AG09309 (cell line): ENCODE data around the gene MCF2L2.

ENCODE experiments used
- DNase-seq: peaks from one replicate; pipeline ENCODE4 v3.0.0-alpha.2; 2010; ENCODE audit warnings: low read depth
- H3K4me3 ChIP-seq: 2 replicates; pipeline ENCODE4 v1.5.1; 2011; ENCODE audit warnings: mild to moderate bottlenecking, low read depth, low read length, moderate library complexity; ENCODE audit not compliant: control insufficient read depth
- TF ChIP-seq, protein P1 (sequence below): IDR thresholded peaks from 2 replicates; pipeline ENCODE4 v1.5.1; 2011; ENCODE audit warnings: mild to moderate bottlenecking, low read depth, low read length, inconsistent platforms; ENCODE audit not compliant: insufficient read depth, control insufficient read depth; ENCODE audit errors: missing control alignments

MCF2L2 gene

DNA sequence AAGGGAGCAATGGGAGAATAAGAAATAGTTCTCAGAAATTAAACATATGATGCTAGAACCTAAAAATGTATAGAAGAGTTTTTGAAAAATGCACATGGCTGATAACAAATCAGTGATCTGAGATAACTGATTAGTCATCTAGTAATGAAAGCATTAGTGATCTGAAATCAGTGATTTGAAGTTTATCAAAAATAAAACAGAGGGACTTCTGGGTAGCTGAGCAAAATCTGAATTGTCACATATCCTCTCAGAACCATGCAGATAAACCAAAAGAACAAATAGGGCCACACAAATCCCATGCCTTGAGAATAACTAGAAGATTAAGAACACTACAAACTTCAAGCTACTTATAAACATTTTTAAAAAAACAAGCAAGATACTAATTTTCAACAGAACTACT, 71.5 kb downstream of the MCF2L2 start:
- H3K4me3 ChIP-seq: no peak overlapping the region
- TF ChIP-seq, protein P1, sequence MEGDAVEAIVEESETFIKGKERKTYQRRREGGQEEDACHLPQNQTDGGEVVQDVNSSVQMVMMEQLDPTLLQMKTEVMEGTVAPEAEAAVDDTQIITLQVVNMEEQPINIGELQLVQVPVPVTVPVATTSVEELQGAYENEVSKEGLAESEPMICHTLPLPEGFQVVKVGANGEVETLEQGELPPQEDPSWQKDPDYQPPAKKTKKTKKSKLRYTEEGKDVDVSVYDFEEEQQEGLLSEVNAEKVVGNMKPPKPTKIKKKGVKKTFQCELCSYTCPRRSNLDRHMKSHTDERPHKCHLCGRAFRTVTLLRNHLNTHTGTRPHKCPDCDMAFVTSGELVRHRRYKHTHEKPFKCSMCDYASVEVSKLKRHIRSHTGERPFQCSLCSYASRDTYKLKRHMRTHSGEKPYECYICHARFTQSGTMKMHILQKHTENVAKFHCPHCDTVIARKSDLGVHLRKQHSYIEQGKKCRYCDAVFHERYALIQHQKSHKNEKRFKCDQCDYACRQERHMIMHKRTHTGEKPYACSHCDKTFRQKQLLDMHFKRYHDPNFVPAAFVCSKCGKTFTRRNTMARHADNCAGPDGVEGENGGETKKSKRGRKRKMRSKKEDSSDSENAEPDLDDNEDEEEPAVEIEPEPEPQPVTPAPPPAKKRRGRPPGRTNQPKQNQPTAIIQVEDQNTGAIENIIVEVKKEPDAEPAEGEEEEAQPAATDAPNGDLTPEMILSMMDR: no peak
- DNase-seq: no peak

DNA sequence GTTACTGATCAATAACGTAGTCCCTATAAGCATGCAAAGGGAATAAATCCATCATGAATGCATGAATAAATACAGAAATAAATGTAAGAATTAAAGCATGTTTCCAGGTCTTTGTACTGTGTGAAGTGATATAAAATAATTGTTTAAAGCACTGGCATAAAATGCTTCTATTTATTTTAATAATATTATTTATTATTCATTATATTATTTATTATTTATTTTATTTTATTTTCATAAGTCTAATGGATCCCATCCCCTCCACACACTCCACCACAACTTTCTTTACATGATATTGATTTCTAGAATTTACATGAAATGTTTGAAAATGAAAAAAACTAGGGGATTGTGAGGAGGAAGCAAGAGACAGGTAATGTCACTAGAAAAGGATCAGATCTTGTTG, 73.5 kb downstream of the MCF2L2 start:
- DNase-seq: no peak
- TF ChIP-seq, protein P1: no peak
- H3K4me3 ChIP-seq: no peak overlapping the region

DNA sequence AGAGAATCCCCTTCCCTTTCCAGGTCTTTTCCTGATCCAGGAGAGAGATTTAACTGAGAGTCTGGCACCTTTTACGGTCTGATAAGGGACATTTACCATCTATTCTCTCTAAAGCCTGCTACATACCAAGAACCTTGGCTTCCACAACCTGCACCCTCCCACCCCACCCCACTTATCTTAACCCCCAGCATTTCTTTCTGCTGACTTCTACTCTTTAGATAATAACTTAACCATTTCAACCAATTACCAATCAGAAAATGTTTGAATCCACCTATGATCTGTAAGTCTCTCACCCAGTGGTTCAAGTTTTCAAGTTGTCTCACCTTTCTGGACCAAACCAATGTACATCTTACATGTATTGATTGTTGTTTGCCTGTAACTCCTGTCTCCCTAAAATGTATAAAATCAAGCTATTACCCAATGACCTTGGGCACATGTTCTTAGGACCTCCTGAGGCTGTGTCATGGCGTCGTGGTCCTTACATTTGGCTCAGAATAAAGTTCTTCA, 74.0 kb downstream of the MCF2L2 start:
- no peak for DNase-seq
- TF ChIP-seq, protein P1: no peak
- H3K4me3 ChIP-seq: no peak overlapping the region

DNA sequence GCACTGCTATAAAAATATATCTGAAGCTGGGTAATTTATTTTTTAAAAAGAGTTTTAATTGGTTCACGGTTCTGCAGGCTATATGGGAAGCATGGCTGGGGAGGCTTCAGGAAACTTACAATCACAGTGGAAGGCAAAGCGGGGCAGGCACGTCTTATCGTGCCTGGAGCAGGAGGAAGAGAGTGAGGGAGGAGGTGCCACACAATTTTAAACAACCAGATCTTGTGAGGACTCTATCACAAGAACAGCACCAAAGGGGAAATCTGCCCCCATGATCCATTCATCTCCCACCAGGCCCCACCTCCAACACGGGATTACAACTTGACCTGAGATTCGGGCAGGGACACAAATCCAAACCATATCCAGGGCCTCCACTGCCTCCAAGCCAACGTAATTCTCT, 75.0 kb downstream of the MCF2L2 start:
- no peak overlapping the region for H3K4me3 ChIP-seq
- DNase-seq: no peak
- TF ChIP-seq, protein P1: no peak

DNA sequence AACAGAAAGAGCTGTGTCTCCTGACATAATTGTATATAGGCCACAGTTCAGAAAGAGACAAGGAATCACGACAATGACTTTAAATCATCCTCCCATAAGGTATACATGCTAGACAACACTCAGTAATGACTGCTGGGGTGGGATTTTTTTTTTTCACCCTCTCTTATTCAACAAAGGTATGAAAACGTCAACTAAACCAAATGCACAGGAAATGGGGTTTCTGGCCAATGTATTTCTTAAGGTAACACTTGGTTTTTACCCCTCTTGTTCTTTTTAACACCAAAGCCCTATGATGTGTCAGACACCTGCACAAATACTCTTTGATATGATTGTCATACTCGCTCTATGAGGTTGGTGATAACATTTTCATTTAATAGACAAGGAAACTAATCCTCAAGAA, 78.3 kb downstream of the MCF2L2 start:
- H3K4me3 ChIP-seq: no peak overlapping the region
- no peak for DNase-seq
- TF ChIP-seq, protein P1: no peak

DNA sequence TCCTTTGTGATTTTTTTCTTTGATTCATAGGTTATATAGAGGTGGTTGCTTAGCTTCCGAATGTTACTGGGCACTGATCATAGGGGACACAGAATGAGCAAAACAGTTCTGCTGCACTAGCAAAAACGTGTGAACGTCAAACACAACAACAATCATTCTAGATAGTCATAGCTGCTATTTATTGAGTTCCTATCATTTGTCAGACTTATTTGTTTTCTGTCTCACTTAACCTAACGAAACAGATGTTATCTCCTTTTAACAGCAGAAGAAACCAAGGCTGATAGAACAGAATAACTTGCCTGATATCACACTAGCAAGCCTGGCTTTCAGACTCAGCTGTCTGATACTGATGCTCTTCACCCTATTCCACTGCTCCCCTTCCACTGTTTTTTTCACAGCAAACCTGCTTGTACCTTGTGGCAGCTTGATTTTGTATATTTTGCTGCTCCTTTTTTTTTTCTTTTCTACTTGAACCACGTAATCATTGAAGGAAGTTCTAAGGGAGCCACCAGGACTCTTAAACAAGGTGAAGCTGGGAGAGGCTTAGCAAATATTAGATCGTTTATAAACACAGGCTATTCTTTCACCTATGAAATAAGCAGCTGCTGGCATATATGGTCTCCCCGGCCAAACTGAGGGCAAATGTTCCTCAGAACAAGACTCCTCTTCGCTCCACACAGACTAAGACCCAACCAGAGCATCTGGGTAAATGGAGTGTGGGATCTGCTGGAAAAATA, 78.8 kb downstream of the MCF2L2 start:
- no peak overlapping the region for H3K4me3 ChIP-seq
- TF ChIP-seq, protein P1: no peak
- DNase-seq: no peak
